HG02678 (cell line): ENCODE measurements around the gene OLA1.
A peak's percentile ranks its signal among the peaks of the same experiment; 100 is the strongest.

Source experiments
- ATAC-seq: cut with Tn5 transposase; IDR thresholded peaks from one replicate; pipeline ENCODE4 v1.9.1; 2021; ENCODE audit warnings: mild to moderate bottlenecking, moderate library complexity; ENCODE audit not compliant: unreplicated experiment

OLA1 gene

GRCh38 chr2:174039551-174040416 lies 208.5 kb downstream of the OLA1 start:
- ATAC-seq: peak; percentile 93

DNA sequence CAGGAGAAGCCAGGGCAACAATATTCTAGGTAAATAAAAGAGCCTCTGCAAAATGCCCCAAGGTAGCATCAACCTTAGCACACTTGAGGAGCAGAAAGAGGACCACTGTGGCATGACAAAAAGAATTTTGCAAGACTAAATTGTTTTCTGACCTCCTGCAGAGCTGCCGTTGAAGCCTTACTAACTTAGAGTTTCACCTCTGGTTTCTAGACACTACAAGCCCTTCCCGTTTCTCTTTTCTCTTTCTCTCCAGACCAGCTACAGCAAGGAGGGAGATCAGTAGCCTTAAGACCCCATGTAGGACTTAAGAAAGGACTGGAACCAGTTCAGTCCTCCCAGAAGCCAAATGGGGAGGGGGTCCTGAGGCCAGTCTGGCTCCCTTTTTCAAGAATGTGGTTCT lies 209.9 kb downstream of the OLA1 start:
- no peak for ATAC-seq

GRCh38 chr2:174036825-174037224 lies 211.5 kb downstream of the OLA1 start:
- no peak for ATAC-seq

GRCh38 chr2:174035981-174036742 lies 212.2 kb downstream of the OLA1 start:
- ATAC-seq: no peak

- no peak for ATAC-seq
Observed at GRCh38 chr2:174035117-174035635, 213.2 kb downstream of the OLA1 start.

GRCh38 chr2:174033163-174033550 lies 215.2 kb downstream of the OLA1 start:
- no peak for ATAC-seq

DNA sequence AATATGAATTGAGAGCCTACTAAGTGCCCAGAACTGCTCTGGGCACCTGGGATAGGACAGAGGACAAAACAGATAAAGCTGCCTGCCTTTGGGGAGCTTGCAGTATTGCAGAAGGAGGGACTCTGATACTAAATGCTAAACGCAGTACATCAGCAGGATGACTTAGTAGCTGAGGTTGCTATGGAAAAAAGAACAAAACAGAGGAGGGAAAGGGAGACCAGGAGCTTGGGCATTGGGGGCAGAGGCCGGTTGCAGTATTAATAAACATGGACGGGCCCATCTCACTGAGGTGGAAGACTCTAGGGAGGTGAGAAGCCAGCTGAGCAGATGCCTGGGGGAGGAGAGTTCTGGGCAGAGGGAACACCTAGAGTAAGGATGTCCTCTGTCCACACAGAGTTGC lies 217.1 kb downstream of the OLA1 start:
- ATAC-seq: no peak

DNA sequence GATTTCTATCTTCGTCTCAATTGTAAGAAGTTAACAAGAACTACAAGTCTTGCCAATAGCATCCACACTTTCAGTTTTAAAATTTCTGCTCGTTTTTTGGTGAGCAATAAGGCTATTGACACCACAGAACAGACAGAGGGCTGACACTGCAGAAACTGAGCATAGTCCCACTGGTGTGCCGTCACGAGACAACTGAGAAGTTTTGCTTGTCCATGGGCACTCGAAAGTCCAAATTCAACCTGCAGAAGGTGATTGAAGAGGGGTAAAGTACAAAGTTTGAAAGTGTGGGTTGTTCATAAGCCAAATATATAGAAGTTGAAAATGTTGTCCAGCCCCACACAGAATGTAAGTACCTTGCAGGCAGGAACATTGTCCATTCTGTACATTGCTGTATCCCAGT lies 219.4 kb downstream of the OLA1 start:
- no peak for ATAC-seq

- no peak for ATAC-seq
Observed at GRCh38 chr2:174027956-174028355, 220.4 kb downstream of the OLA1 start.

DNA sequence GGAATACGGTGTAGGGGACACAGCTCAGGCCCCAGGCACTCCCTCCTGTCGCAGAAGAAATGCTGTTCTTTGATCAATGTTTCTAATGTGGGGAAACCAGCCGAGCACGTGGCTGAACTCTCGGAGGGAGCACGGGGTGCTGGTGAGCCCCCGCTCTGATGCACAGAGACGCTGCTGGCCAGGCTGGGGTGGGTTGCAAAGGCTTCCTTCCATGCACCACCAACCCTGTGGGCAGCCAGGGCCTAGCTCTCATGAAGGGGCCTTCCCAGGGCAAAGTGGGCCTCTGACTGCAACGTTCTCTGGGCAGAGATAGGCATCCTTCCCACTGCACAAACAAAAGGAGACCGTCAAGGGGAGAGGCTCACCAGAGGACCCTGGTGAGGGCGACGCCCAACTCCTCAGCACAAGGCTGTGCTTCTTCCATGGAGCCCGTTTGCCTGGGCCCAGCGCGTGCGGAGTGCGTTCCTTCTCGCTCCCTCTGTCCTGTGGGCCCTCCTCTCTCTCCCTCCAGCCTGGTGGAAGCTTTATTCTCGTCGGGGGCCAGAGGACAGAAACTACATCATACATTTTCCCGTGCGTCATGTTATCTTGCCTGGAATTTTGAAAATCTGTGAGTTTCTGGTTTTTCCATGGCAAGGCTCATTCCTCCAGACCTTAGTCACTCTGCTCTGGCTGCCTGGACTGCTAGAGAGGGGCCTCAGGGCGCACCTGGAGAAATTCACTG lies 222.0 kb downstream of the OLA1 start:
- no peak for ATAC-seq

GRCh38 chr2:174025271-174026121 lies 222.8 kb downstream of the OLA1 start:
- no peak for ATAC-seq

DNA sequence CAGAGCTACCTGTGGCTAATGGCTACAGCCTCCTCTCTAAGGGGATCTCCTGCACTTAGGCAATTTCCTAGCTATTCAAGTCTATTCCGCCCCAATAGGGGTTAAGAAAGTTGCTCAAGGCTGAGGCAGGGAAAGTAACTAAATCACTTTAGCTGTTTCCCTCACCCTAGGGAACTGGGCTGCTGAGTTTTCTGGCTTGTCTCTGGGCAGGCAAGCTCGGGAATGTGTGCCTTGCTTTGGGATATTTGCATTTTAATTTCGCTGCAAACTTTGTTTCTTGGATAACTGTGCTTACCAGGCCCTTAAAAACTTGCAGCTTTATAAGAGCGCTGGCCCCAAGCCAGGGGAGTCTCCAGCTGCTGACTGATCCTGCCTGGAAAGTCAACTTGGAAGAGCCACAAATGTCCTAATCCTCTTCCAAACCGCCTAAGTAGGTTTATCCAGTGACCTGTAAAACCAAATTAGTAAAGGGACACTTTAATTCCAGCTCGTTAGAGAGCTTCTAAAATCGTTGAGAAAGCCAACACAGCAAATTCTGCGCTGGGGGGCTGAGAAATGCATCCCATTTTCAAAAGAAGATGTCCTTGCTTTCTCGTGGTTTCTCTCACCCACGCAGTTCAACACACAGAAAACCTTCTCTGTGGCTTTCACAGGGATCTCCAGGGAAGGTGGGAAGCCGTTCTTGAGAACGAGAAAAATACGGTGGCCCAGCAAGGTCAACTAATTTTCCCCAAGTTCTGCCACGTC lies 223.6 kb downstream of the OLA1 start:
- ATAC-seq: no peak

GRCh38 chr2:174023591-174024523 lies 224.5 kb downstream of the OLA1 start:
- no peak for ATAC-seq
